HEK293 (cell line): Measurements from ENCODE around the gene CAPN1.

Source experiments
- CTCF ChIA-PET: fragments of 350-600 bp; formaldehyde crosslinking; extraction: SDS; loops from one replicate; lab custom pipeline; 2021; ENCODE audit warnings: antibody characterized with exemption; lab: Yijun Ruan, JAX
- POLR2A ChIA-PET: fragments of 300-600 bp; formaldehyde crosslinking; extraction: SDS; loops from one replicate; lab custom pipeline; 2020; ENCODE audit warnings: antibody characterized with exemption, inconsistent platforms; lab: Yijun Ruan, JAX
- H3K27ac ChIP-seq: fragments of 200-500 bp; sonication (Bioruptor generic); 2 replicates; pipeline ENCODE4 v1.5.1; 2014; ENCODE audit warnings: low read depth, low read length, control low read depth, inconsistent platforms; ENCODE audit errors: extremely low read depth
- H3K36me3 ChIP-seq, 2 experiments: fragments of 200-500 bp in 1 of 2; sonication (Bioruptor generic) in 1 of 2; 1 replicate in 1 of 2; 2 replicates in 1 of 2; pipeline ENCODE4 v1.5.1; 2014 to 2017; ENCODE audit warnings: inconsistent platforms in 2 of 2, low read length in 2 of 2; ENCODE audit not compliant: control insufficient read depth in 2 of 2, insufficient read depth in 1 of 2
- H3K4me1 ChIP-seq: fragments of 200-500 bp; sonication (Bioruptor generic); 2 replicates; pipeline ENCODE4 v1.5.1; 2014; ENCODE audit warnings: mild to moderate bottlenecking, low read length, inconsistent platforms; ENCODE audit not compliant: control insufficient read depth, insufficient read depth
- H3K4me3 ChIP-seq: 2 replicates; pipeline ENCODE4 v1.5.1; 2011; ENCODE audit warnings: low read depth, mild to moderate bottlenecking, control low read depth, low read length, moderate library complexity
- H3K9me3 ChIP-seq: fragments of 200-500 bp; sonication (Bioruptor generic); 2 replicates; pipeline ENCODE4 v1.5.1; 2014; ENCODE audit warnings: low read depth, low read length, inconsistent platforms; ENCODE audit not compliant: control insufficient read depth, insufficient read depth
- BCL11B ChIP-seq: fragments of 450-650 bp; formaldehyde crosslinking; IDR thresholded peaks from 2 replicates; pipeline ENCODE4 v1.5.1; 2016; ENCODE audit warnings: low read depth, missing biosample characterization, missing genetic modification characterization
- EGR2 ChIP-seq: fragments of 450-650 bp; formaldehyde crosslinking; IDR thresholded peaks from 2 replicates; pipeline ENCODE4 v1.5.1; 2016; ENCODE audit warnings: low read depth, missing biosample characterization, missing genetic modification characterization
- KLF1 ChIP-seq: fragments of 450-650 bp; formaldehyde crosslinking; IDR thresholded peaks from 2 replicates; pipeline ENCODE4 v1.5.1; 2016; ENCODE audit warnings: missing biosample characterization, missing genetic modification characterization
- PRDM1 ChIP-seq: fragments of 450-650 bp; formaldehyde crosslinking; IDR thresholded peaks from 2 replicates; pipeline ENCODE4; 2016; ENCODE audit warnings: missing biosample characterization, missing genetic modification characterization
- PRDM4 ChIP-seq: fragments of 450-650 bp; formaldehyde crosslinking; IDR thresholded peaks from 2 replicates; pipeline ENCODE4 v1.5.1; 2017; ENCODE audit warnings: missing biosample characterization, missing genetic modification characterization
- RBAK ChIP-seq: fragments of 450-650 bp; formaldehyde crosslinking; IDR thresholded peaks from 2 replicates; pipeline ENCODE4 v1.5.1; 2016; ENCODE audit warnings: missing biosample characterization, missing genetic modification characterization
- SCRT2 ChIP-seq: fragments of 450-650 bp; formaldehyde crosslinking; IDR thresholded peaks from 2 replicates; pipeline ENCODE4 v1.5.1; 2016; ENCODE audit warnings: missing biosample characterization, missing genetic modification characterization
- ZFHX2 ChIP-seq: fragments of 450-650 bp; formaldehyde crosslinking; conservative IDR thresholded peaks from 2 replicates; pipeline ENCODE4 v1.5.1; 2016; ENCODE audit warnings: missing biosample characterization, missing genetic modification characterization
- ZFP37 ChIP-seq: fragments of 450-650 bp; formaldehyde crosslinking; IDR thresholded peaks from 2 replicates; pipeline ENCODE4 v1.5.1; 2016; ENCODE audit warnings: missing biosample characterization, missing genetic modification characterization
- ZNF157 ChIP-seq: fragments of 450-650 bp; formaldehyde crosslinking; IDR thresholded peaks from 2 replicates; pipeline ENCODE4 v1.5.1; 2016; ENCODE audit warnings: missing biosample characterization, missing genetic modification characterization
- ZNF19 ChIP-seq: fragments of 450-650 bp; formaldehyde crosslinking; IDR thresholded peaks from 2 replicates; pipeline ENCODE4; 2016; ENCODE audit warnings: missing biosample characterization, missing genetic modification characterization, low read depth
- ZNF24 ChIP-seq: fragments of 450-650 bp; formaldehyde crosslinking; IDR thresholded peaks from 2 replicates; pipeline ENCODE4 v1.5.1; 2016; ENCODE audit warnings: missing biosample characterization, missing genetic modification characterization
- ZNF366 ChIP-seq: fragments of 450-650 bp; formaldehyde crosslinking; conservative IDR thresholded peaks from 2 replicates; pipeline ENCODE4 v1.5.1; 2016; ENCODE audit warnings: missing biosample characterization, missing genetic modification characterization
- ZNF473 ChIP-seq: fragments of 450-650 bp; formaldehyde crosslinking; IDR thresholded peaks from 2 replicates; pipeline ENCODE4 v1.5.1; 2017; ENCODE audit warnings: missing biosample characterization, missing genetic modification characterization
- ZNF549 ChIP-seq: fragments of 450-650 bp; IDR thresholded peaks from 2 replicates; pipeline ENCODE4 v1.5.1; 2018; ENCODE audit warnings: missing biosample characterization, missing genetic modification characterization, mild to moderate bottlenecking, inconsistent platforms, moderate library complexity
- ZNF596 ChIP-seq: fragments of 450-650 bp; IDR thresholded peaks from 2 replicates; pipeline ENCODE4 v1.5.0; 2018; ENCODE audit warnings: missing biosample characterization, mild to moderate bottlenecking, missing genetic modification characterization, moderate library complexity
- ZNF624 ChIP-seq: fragments of 450-650 bp; formaldehyde crosslinking; IDR thresholded peaks from 2 replicates; pipeline ENCODE4 v1.5.1; 2017; ENCODE audit warnings: missing biosample characterization, missing genetic modification characterization
- ZNF629 ChIP-seq: fragments of 450-650 bp; formaldehyde crosslinking; IDR thresholded peaks from 2 replicates; pipeline ENCODE4 v1.5.1; 2017; ENCODE audit warnings: missing biosample characterization, missing genetic modification characterization
- ZNF658 ChIP-seq: fragments of 450-650 bp; formaldehyde crosslinking; IDR thresholded peaks from 2 replicates; pipeline ENCODE4; 2016; ENCODE audit warnings: missing biosample characterization, missing genetic modification characterization
- ZNF670 ChIP-seq: fragments of 450-650 bp; formaldehyde crosslinking; IDR thresholded peaks from 2 replicates; pipeline ENCODE4 v1.5.1; 2016; ENCODE audit warnings: missing biosample characterization, missing genetic modification characterization, low read depth
- ZNF785 ChIP-seq: fragments of 450-650 bp; formaldehyde crosslinking; IDR thresholded peaks from 2 replicates; pipeline ENCODE4 v1.5.1; 2016; ENCODE audit warnings: missing biosample characterization, missing genetic modification characterization
- ZNF791 ChIP-seq: fragments of 450-650 bp; formaldehyde crosslinking; IDR thresholded peaks from 2 replicates; pipeline ENCODE4 v1.5.1; 2016; ENCODE audit warnings: missing biosample characterization, missing genetic modification characterization
- ZSCAN18 ChIP-seq: fragments of 450-650 bp; formaldehyde crosslinking; IDR thresholded peaks from 2 replicates; pipeline ENCODE4 v1.5.1; 2016; ENCODE audit warnings: missing biosample characterization, missing genetic modification characterization
- ZSCAN30 ChIP-seq: fragments of 450-650 bp; IDR thresholded peaks from 2 replicates; pipeline ENCODE4 v1.5.1; 2018; ENCODE audit warnings: missing biosample characterization, mild to moderate bottlenecking, missing genetic modification characterization, moderate library complexity

Gene CAPN1

GRCh38 chr11:65214212-65214845 is 32.6 kb downstream of the CAPN1 start (continued):
- TF ChIP-seq PRDM4 (tag by site-specific recombination) = no peak
- TF ChIP-seq SCRT2 (tag by site-specific recombination) = no peak
- no peak for TF ChIP-seq ZSCAN18 (tag by site-specific recombination)
- TF ChIP-seq KLF1 (tag by site-specific recombination) = no peak
- TF ChIP-seq ZNF791 (tag by site-specific recombination) = no peak
- TF ChIP-seq ZNF473 = no peak
- TF ChIP-seq ZNF157 (tag by site-specific recombination) = no peak
- no peak for TF ChIP-seq ZNF629 (tag by site-specific recombination)
- no peak for TF ChIP-seq ZNF19
- no peak for TF ChIP-seq ZSCAN30 (tag by site-specific recombination)
- no peak for TF ChIP-seq ZNF549
- TF ChIP-seq BCL11B (tag by site-specific recombination) = no peak
- no peak for TF ChIP-seq ZFP37
- no peak for TF ChIP-seq ZNF658
- TF ChIP-seq ZNF670 (tag by site-specific recombination) = no peak

- POLR2A ChIA-PET = interaction anchor here (0.8 kb wide), 1 partner anchor 46 kb away, joined by 3 read pairs; the partner anchor contains the start of gene POLA2
- TF ChIP-seq ZFHX2 (peak; percentile 99), ZNF24 (tag by site-specific recombination) (0 out of 2 replicates have a peak, but pooled peaks have one; percentile 52), ZNF629 (tag by site-specific recombination) (no peak), EGR2 (tag by site-specific recombination) (peak; percentile 99), ZNF785 (peak; percentile 53; the same call in 1 of the 2 replicates), ZNF596 (tag by site-specific recombination) (peak; percentile 80), ZNF366 (tag by site-specific recombination) (peak; percentile 70), ZNF624 (no peak), PRDM1 (peak; percentile 94), RBAK (tag by site-specific recombination) (no peak)
- TF ChIP-seq, all 188 proteins: peak for 7
- peaks cover 0 to 14% of the 10 kb centered on the region in 2 experiments; a peak in 1 of 3 replicates for H3K36me3 ChIP-seq
- CTCF ChIA-PET = interaction anchor here (0.9 to 1.1 kb wide), 2 partner anchors 11 to 35 kb away, joined by 5 read pairs; no protein-coding TSS in a partner anchor
- H3K4me3 ChIP-seq = no peak overlapping the region
- H3K27ac ChIP-seq = no peak overlapping the region
- H3K4me1 ChIP-seq = no peaks in the 10 kb centered on the region; the same call in 1 of the 2 replicates
- no peaks in the 10 kb centered on the region for H3K9me3 ChIP-seq
Observed at GRCh38 chr11:65215441-65216076, 33.8 kb downstream of the CAPN1 start.
